Suprapubic skin (tissue), 4 donors: ENCODE results near the gene PIK3CA. TPM values are rescaled to one million over a fixed set of nuclear protein-coding genes. Genes with fewer than 3 reads are reported as not detected.
"Not testable (repeated sequence)": the region's sequence is repeated elsewhere in the genome, so short reads cannot be mapped to it uniquely, and the experiment has no call there.

Experiments
- DNase-seq, 2 donors: peaks; one replicate each; pipeline ENCODE4 v3.0.0-alpha.2; 2019; ENCODE audit warnings: low spot score in 2 of 2
- H3K27ac ChIP-seq: fragments of 200-600 bp; sonication (generic); one replicate; pipeline ENCODE4 v1.5.1; 2019
- H3K27me3 ChIP-seq: fragments of 200-600 bp; sonication (generic); one replicate; pipeline ENCODE4 v1.5.1; 2019
- H3K36me3 ChIP-seq: fragments of 200-600 bp; sonication (generic); one replicate; pipeline ENCODE4 v1.5.1; 2019
- H3K4me1 ChIP-seq: fragments of 200-600 bp; sonication (generic); one replicate; pipeline ENCODE4 v1.5.1; 2019
- H3K4me3 ChIP-seq: fragments of 200-600 bp; sonication (generic); one replicate; pipeline ENCODE4 v1.5.1; 2019; ENCODE audit warnings: mild to moderate bottlenecking
- H3K9me3 ChIP-seq: fragments of 200-600 bp; sonication (generic); one replicate; pipeline ENCODE4 v1.5.1; 2019
- EP300 ChIP-seq: sonication (generic); formaldehyde crosslinking; IDR thresholded peaks from one replicate; pipeline ENCODE4 v1.6.1; 2017; ENCODE audit warnings: antibody characterized with exemption
- POLR2A ChIP-seq, 2 donors: fragments of 450-650 bp; IDR thresholded peaks; one replicate each; pipeline ENCODE4 v1.6.1; 2017; ENCODE audit warnings: antibody characterized with exemption in 2 of 2, mild to moderate bottlenecking in 2 of 2, moderate library complexity in 2 of 2
- POLR2AphosphoS5 ChIP-seq, 3 donors: sonication (generic); formaldehyde crosslinking; IDR thresholded peaks; one replicate each; pipeline ENCODE4 v1.6.1; 2017; ENCODE audit warnings: antibody characterized with exemption in 3 of 3
- WGBS: methylation state at CpG from one replicate; pipeline ENCODE4 v1.1.5; 2018; 5-methylcytosine and 5-hydroxymethylcytosine counted together
- total RNA-seq, 4 donors: library from RNA; depleted of rRNA; stranded (reverse); fragments of >200 nt; gene quantifications; one replicate each; pipeline ENCODE4 v1.1.0, GENCODE V29; 2016
- TF ChIP-seq, protein P1 (sequence below), 2 donors: fragments of 200-600 bp in 1 of 2; fragments of 450-650 bp in 1 of 2; sonication (generic) in 1 of 2; IDR thresholded peaks; one replicate each; pipeline ENCODE4 v1.5.1; 2016 to 2019; ENCODE audit warnings: antibody characterized with exemption in 2 of 2, mild to moderate bottlenecking in 1 of 2, moderate library complexity in 1 of 2

PIK3CA gene
- total RNA-seq, 4 donors from 2014 or later, result 14.8 to 26.6 (median 18.6) TPM

DNA sequence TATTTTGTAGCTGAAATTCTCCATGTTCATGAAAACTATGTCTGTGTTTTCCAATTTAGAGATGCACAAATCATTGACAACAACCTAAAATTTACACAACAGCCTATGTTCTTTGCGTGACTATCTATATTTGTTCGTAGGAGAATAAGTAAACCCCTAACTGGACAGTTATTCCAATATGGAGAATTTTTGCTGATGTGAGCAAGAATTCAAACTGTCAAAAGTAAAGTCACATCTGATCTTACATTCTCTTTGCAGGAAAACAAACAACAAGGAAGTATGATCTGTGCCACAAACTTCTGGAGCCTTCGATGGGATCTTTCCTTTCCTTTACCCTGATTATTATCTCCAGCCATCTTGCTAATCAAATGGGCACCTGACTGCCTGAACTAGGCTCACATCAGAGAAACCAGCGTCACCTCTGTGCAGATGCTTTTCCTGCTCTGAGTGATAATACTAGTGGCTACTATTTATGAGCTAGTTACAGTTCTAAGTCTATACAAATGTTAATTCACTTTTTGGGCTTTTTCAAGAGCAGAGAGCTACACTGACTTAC is 121.1 kb downstream of the PIK3CA start:
- no peak for DNase-seq
- no peaks in the 10 kb centered on the region for H3K9me3 ChIP-seq
- TF ChIP-seq, protein P1, sequence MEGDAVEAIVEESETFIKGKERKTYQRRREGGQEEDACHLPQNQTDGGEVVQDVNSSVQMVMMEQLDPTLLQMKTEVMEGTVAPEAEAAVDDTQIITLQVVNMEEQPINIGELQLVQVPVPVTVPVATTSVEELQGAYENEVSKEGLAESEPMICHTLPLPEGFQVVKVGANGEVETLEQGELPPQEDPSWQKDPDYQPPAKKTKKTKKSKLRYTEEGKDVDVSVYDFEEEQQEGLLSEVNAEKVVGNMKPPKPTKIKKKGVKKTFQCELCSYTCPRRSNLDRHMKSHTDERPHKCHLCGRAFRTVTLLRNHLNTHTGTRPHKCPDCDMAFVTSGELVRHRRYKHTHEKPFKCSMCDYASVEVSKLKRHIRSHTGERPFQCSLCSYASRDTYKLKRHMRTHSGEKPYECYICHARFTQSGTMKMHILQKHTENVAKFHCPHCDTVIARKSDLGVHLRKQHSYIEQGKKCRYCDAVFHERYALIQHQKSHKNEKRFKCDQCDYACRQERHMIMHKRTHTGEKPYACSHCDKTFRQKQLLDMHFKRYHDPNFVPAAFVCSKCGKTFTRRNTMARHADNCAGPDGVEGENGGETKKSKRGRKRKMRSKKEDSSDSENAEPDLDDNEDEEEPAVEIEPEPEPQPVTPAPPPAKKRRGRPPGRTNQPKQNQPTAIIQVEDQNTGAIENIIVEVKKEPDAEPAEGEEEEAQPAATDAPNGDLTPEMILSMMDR (IDR thresholded peaks at IDR 0.05), result no peak
- TF ChIP-seq POLR2AphosphoS5 (IDR thresholded peaks at IDR 0.05), result no peak
- no peak for TF ChIP-seq POLR2A (IDR thresholded peaks at IDR 0.05)
- no peak for TF ChIP-seq EP300
- H3K36me3 ChIP-seq, result no peaks in the 10 kb centered on the region
- peaks cover 4% of the 10 kb centered on the region for H3K27me3 ChIP-seq
- H3K4me1 ChIP-seq, result no peaks in the 10 kb centered on the region
- H3K27ac ChIP-seq, result no peak overlapping the region
- 67% methylated on average over 4 of the region's 4 CpGs for WGBS
- no peak overlapping the region for H3K4me3 ChIP-seq

DNA sequence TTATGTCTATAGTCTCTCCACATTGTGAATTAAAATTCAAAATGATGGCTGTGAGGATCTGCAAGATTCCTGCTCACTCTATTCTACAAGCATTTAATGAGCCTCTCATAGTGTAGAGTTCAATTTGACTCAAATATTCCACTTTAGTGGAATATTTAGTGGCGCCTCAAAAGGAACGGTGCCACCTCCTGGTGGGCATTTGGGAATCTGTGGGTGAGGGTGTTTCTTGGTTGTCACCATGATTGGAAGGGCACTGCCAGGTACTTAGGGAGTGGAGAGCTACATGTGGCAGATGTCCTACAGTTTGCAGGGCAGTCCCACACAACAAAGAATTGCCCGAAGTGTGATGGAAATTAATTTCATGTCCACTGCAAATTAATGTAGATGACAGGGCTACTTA is 124.2 kb downstream of the PIK3CA start:
- no peaks in the 10 kb centered on the region for H3K9me3 ChIP-seq
- no peak overlapping the region for H3K27ac ChIP-seq
- TF ChIP-seq POLR2AphosphoS5 (IDR thresholded peaks at IDR 0.05) (no peak), EP300 (no peak), POLR2A (IDR thresholded peaks at IDR 0.05) (no peak)
- TF ChIP-seq, protein P1 (IDR thresholded peaks at IDR 0.05), result no peak
- no peaks in the 10 kb centered on the region for H3K27me3 ChIP-seq
- WGBS, result 84% methylated on average over 3 of the region's 3 CpGs
- H3K4me3 ChIP-seq, result no peak overlapping the region
- H3K36me3 ChIP-seq, result no peaks in the 10 kb centered on the region
- H3K4me1 ChIP-seq, result no peaks in the 10 kb centered on the region
- DNase-seq, result no peak

DNA sequence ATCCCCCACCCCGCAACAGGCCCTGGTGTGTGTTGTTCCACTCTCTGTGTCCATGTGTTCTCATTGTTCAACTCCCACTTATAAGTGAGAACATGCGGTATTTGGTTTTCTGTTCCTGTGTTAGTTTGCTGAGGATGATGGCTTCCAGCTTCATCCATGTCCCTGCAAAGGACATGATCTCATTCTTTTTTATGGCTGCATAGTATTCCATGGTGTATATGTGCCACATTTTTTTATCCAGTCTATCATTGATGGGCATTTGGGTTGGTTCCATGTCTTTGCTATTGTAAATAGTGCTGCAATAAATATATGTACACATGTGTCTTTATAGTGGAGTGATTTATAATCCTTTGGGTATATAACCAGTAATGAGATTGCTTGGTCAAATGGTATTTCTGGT is 126.3 kb downstream of the PIK3CA start:
- H3K4me3 ChIP-seq, H3K4me1 ChIP-seq, H3K27ac ChIP-seq, H3K9me3 ChIP-seq, DNase-seq, H3K27me3 ChIP-seq, H3K36me3 ChIP-seq: not testable (repeated sequence)
- WGBS, result 93% methylated on average over 2 of the region's 2 CpGs

DNA sequence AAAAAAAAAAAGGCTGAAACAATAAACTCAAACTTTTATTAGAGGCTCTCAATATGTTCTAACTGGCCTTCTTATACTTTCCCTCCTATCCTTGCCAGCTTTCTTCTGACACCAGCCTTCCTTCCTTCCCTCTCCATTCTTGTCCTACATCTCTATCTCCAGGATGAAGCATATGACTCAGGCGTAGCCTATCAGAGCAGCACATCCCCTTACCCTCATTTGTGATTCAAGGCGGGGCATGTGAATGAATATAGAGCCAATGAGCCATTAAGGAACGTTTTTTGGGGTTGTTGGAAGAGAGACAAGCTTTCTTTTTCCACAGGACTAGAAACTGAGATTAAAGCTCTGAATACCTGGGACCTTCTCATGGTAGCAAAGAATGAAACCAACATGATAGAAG is 127.8 kb downstream of the PIK3CA start:
- no peaks in the 10 kb centered on the region for H3K27me3 ChIP-seq
- no peaks in the 10 kb centered on the region for H3K36me3 ChIP-seq
- H3K4me3 ChIP-seq, result no peak overlapping the region
- H3K27ac ChIP-seq, result no peak overlapping the region
- 64% methylated on average over 3 of the region's 3 CpGs for WGBS
- no peak for DNase-seq
- H3K4me1 ChIP-seq, result no peaks in the 10 kb centered on the region
- H3K9me3 ChIP-seq, result no peaks in the 10 kb centered on the region
- no peak for TF ChIP-seq EP300
- no peak for TF ChIP-seq POLR2A (IDR thresholded peaks at IDR 0.05)
- TF ChIP-seq, protein P1 (IDR thresholded peaks at IDR 0.05), result no peak
- TF ChIP-seq POLR2AphosphoS5 (IDR thresholded peaks at IDR 0.05), result no peak

DNA sequence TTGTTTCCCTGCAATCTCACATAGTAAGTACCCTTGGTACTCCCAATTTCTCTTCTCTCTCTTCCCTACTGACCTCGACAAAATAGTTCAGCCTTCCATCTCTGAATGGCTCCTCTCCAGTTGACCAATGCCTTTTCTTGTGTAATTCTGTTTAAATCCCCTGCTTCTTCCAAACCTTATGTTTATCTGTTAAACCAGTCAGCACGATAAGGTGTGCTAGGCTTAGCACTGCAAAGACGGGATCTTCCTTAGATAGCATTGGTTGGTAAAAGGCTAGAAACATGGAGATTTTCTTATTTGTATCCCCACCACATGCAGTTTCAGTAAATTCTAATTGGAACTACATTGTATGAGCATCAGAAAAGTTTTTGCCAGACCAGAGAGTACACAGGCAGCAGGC is 128.6 kb downstream of the PIK3CA start:
- Histone ChIP-seq H3K27me3 (no peaks in the 10 kb centered on the region), H3K27ac (no peak overlapping the region), H3K9me3 (no peaks in the 10 kb centered on the region), H3K4me1 (no peaks in the 10 kb centered on the region), H3K4me3 (no peak overlapping the region), H3K36me3 (no peaks in the 10 kb centered on the region)
- DNase-seq, result no peak
- WGBS, result 93% methylated on average over 3 of the region's 3 CpGs
- TF ChIP-seq EP300, result no peak
- TF ChIP-seq, protein P1 (IDR thresholded peaks at IDR 0.05), result no peak

DNA sequence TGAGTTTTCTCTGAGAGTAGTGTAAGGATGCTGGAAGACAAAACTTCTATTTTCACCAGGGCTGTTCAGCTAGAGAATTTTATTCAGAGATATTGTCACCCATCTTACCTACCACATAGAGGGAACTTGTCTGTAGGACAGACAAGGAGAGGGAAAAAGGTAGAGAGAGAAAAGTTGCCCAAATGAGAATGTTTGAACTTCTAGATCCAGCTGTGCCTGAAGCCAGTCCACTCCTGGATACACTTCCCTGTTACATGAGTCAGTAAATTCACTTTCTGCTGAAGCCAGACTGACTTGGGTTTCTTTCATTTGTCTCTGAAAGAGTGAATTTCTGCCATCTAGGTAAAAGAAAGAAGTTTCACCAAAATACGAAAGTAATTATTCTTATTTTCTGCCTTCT is 130.0 kb downstream of the PIK3CA start:
- Histone ChIP-seq H3K9me3 (no peaks in the 10 kb centered on the region), H3K4me3 (no peak overlapping the region), H3K27ac (no peak overlapping the region), H3K36me3 (no peaks in the 10 kb centered on the region), H3K4me1 (no peaks in the 10 kb centered on the region), H3K27me3 (no peaks in the 10 kb centered on the region)
- 96% methylated on average over 1 of the region's 1 CpG for WGBS
- no peak for TF ChIP-seq EP300
- TF ChIP-seq, protein P1 (IDR thresholded peaks at IDR 0.05), result no peak
- TF ChIP-seq POLR2A (IDR thresholded peaks at IDR 0.05), result no peak
- no peak for TF ChIP-seq POLR2AphosphoS5 (IDR thresholded peaks at IDR 0.05)
- DNase-seq, result no peak
